Measurements from ENCODE around the gene DCTN2. TPM values are rescaled to one million over a fixed set of nuclear protein-coding genes. Genes with fewer than 3 reads are reported as not detected.

DCTN2 gene
- total RNA-seq, 1 experiment from 2014 or later = 121 TPM

- Mint-ChIP-seq H3K4me1 (ENCODE audit: low read depth, unreplicated experiment) (peaks cover 9% of the 10 kb centered on the region), H3K4me3 (ENCODE audit: low read depth, unreplicated experiment) (no peak overlapping the region), H3K27ac (ENCODE audit: unreplicated experiment) (no peak overlapping the region), H3K9me3 (ENCODE audit: low read depth, unreplicated experiment) (no peaks in the 10 kb centered on the region), H3K27me3 (ENCODE audit: unreplicated experiment) (peaks cover 30% of the 10 kb centered on the region), H3K36me3 (ENCODE audit: insufficient read depth, unreplicated experiment) (peaks cover 31% of the 10 kb centered on the region)
- TF ChIP-seq CTCF (IDR thresholded peaks at IDR 0.05; ENCODE audit: unreplicated experiment) = no peak
- DNase-seq = no peak
- intact Hi-C loops (cut with micrococcal nuclease; ENCODE audit: unreplicated experiment) = no loop called here
- CTCF ChIA-PET = no interaction called here
- no TSS peak for BruUV-seq (replicated peaks)
These were observed 61.3 kb downstream of the DCTN2 start for GRCh38 chr12:57485695-57486094.

GRCh38 chr12:57483466-57483865, 63.5 kb downstream of the DCTN2 start:
- H3K9me3 Mint-ChIP-seq (ENCODE audit: low read depth, unreplicated experiment) = no peaks in the 10 kb centered on the region
- no peak for DNase-seq
- H3K36me3 Mint-ChIP-seq (ENCODE audit: insufficient read depth, unreplicated experiment) = peaks cover 9% of the 10 kb centered on the region
- CTCF ChIA-PET = no interaction called here
- H3K4me3 Mint-ChIP-seq (ENCODE audit: low read depth, unreplicated experiment) = no peak overlapping the region
- BruUV-seq (replicated peaks) = no TSS peak
- intact Hi-C loops (cut with micrococcal nuclease; ENCODE audit: unreplicated experiment) = no loop called here
- peaks cover 52% of the 10 kb centered on the region for H3K27me3 Mint-ChIP-seq (ENCODE audit: unreplicated experiment)
- H3K4me1 Mint-ChIP-seq (ENCODE audit: low read depth, unreplicated experiment) = peaks cover 10% of the 10 kb centered on the region
- TF ChIP-seq CTCF (IDR thresholded peaks at IDR 0.05; ENCODE audit: unreplicated experiment) = no peak
- no peak overlapping the region for H3K27ac Mint-ChIP-seq (ENCODE audit: unreplicated experiment)

- CTCF ChIA-PET = no interaction called here
- BruUV-seq (replicated peaks) = no TSS peak
- H3K27me3 Mint-ChIP-seq (ENCODE audit: unreplicated experiment) = peaks cover 70% of the 10 kb centered on the region
These were observed 65.3 kb downstream of the DCTN2 start for GRCh38 chr12:57481671-57482070.

More at GRCh38 chr12:57481671-57482070, 65.3 kb downstream of the DCTN2 start:
- H3K9me3 Mint-ChIP-seq (ENCODE audit: low read depth, unreplicated experiment) = no peaks in the 10 kb centered on the region
- intact Hi-C loops (cut with micrococcal nuclease; ENCODE audit: unreplicated experiment) = no loop called here
- DNase-seq = no peak
- H3K36me3 Mint-ChIP-seq (ENCODE audit: insufficient read depth, unreplicated experiment) = no peaks in the 10 kb centered on the region
- H3K4me1 Mint-ChIP-seq (ENCODE audit: low read depth, unreplicated experiment) = peaks cover 21% of the 10 kb centered on the region
- H3K4me3 Mint-ChIP-seq (ENCODE audit: low read depth, unreplicated experiment) = no peak overlapping the region
- no peak overlapping the region for H3K27ac Mint-ChIP-seq (ENCODE audit: unreplicated experiment)
- no peak for TF ChIP-seq CTCF (IDR thresholded peaks at IDR 0.05; ENCODE audit: unreplicated experiment)

Small RNA genes within 50 kb of the gene (microRNA-seq; reads per million reads assigned to microRNA genes)
- gene MIR616 (2.1 reads per million), gene MIR6758 (1.8 reads per million)

Other genes with a start within 250 kb of the DCTN2 start
- 77.3 and 87.6 TPM in 2 replicates for gene R3HDM2, start 116.1 kb downstream of the DCTN2 start, total RNA-seq (2022)
- not detected in 2 replicates for gene INHBC, start 112.4 kb downstream of the DCTN2 start, total RNA-seq (2022)
- gene INHBE, start 91.9 kb downstream of the DCTN2 start, total RNA-seq (2022) = 0.38 and 0.64 TPM in 2 replicates
- 0.54 and 0.61 TPM in 2 replicates for gene GLI1, start 87.4 kb downstream of the DCTN2 start, total RNA-seq (2022)
- 0.39 TPM in 1 of 2 replicates, not detected in the other for gene ARHGAP9, start 67.3 kb downstream of the DCTN2 start, total RNA-seq (2022)
- gene MARS1, start 59.1 kb downstream of the DCTN2 start, total RNA-seq (2022) = 358 and 369 TPM in 2 replicates
- gene DDIT3, start 26.7 kb downstream of the DCTN2 start, total RNA-seq (2022) = 70.2 and 80.5 TPM in 2 replicates
- 119 and 127 TPM in 2 replicates for gene MBD6, start 24.4 kb downstream of the DCTN2 start, total RNA-seq (2022)
- 0.10 TPM in 1 of 2 replicates, not detected in the other for gene KIF5A, start 2.9 kb upstream of the DCTN2 start, total RNA-seq (2022)
- gene PIP4K2C, start 44.0 kb upstream of the DCTN2 start, total RNA-seq (2022) = 66.3 and 80.3 TPM in 2 replicates
- 23.1 and 25.9 TPM in 2 replicates for gene DTX3, start 57.6 kb upstream of the DCTN2 start, total RNA-seq (2022)
- gene ARHGEF25, start 64.2 kb upstream of the DCTN2 start, total RNA-seq (2022) = 2.2 and 4.7 TPM in 2 replicates
- 8.1 and 11.1 TPM in 2 replicates for gene B4GALNT1, start 86.0 kb upstream of the DCTN2 start, total RNA-seq (2022)
- gene OS9, start 146.9 kb upstream of the DCTN2 start, total RNA-seq (2022) = 221 and 258 TPM in 2 replicates
- 0.57 and 0.59 TPM in 2 replicates for gene AGAP2, start 191.6 kb upstream of the DCTN2 start, total RNA-seq (2022)
- 40.2 and 46.7 TPM in 2 replicates for gene TSPAN31, start 197.8 kb upstream of the DCTN2 start, total RNA-seq (2022)
- 188 and 199 TPM in 2 replicates for gene CDK4, start 205.1 kb upstream of the DCTN2 start, total RNA-seq (2022)
- gene MARCHF9, start 207.9 kb upstream of the DCTN2 start, total RNA-seq (2022) = 39.0 and 42.4 TPM in 2 replicates
- 1.8 TPM in 2 replicates for gene CYP27B1, start 219.9 kb upstream of the DCTN2 start, total RNA-seq (2022)
- gene METTL1, start 224.9 kb upstream of the DCTN2 start, total RNA-seq (2022) = 50.5 and 51.8 TPM in 2 replicates
- gene EEF1AKMT3, start 225.4 kb upstream of the DCTN2 start, total RNA-seq (2022) = 8.4 TPM in 2 replicates
- 47.1 and 49.0 TPM in 2 replicates for gene TSFM, start 235.6 kb upstream of the DCTN2 start, total RNA-seq (2022)

Measured in Calu3 (cell line).